HS-5 (cell line): ENCODE data around the gene PNMT.

Experiments used
- DNase-seq: peaks from one replicate; pipeline ENCODE4 v3.0.0-alpha.2; 2012; ENCODE audit warnings: low read depth

The PNMT gene

GRCh38 chr17:39633570-39634183 lies 34.6 kb upstream of the PNMT start:
- DNase-seq: no peak

GRCh38 chr17:39634384-39634871 lies 33.8 kb upstream of the PNMT start:
- DNase-seq: no peak

- no peak for DNase-seq
Observed at GRCh38 chr17:39635614-39636176, 32.6 kb upstream of the PNMT start.

GRCh38 chr17:39636587-39636926 lies 31.7 kb upstream of the PNMT start:
- DNase-seq: no peak

GRCh38 chr17:39636927-39637736 lies 31.1 kb upstream of the PNMT start, which contains the start of gene STARD3:
STARD3 (plus strand) TSS chr17:39637144; CDS start chr17:39653532, 16,388 bp downstream.
- DNase-seq: peak; percentile 34

- no peak for DNase-seq
Observed at GRCh38 chr17:39638317-39638716, 29.9 kb upstream of the PNMT start.

- no peak for DNase-seq
Observed at GRCh38 chr17:39639043-39639442, 29.2 kb upstream of the PNMT start.

- DNase-seq: no peak
Observed at GRCh38 chr17:39639566-39640458, 28.4 kb upstream of the PNMT start.

- no peak for DNase-seq
Observed at GRCh38 chr17:39640591-39641031, 27.6 kb upstream of the PNMT start.

GRCh38 chr17:39641097-39641496 lies 27.2 kb upstream of the PNMT start:
- no peak for DNase-seq

GRCh38 chr17:39641883-39642282 lies 26.4 kb upstream of the PNMT start:
- no peak for DNase-seq

- DNase-seq: no peak
Observed at GRCh38 chr17:39642291-39643074, 25.8 kb upstream of the PNMT start.

GRCh38 chr17:39643271-39643670 lies 25.0 kb upstream of the PNMT start:
- DNase-seq: no peak

- DNase-seq: no peak
Observed at GRCh38 chr17:39647256-39647655, 21.0 kb upstream of the PNMT start.

GRCh38 chr17:39648616-39649366 lies 19.5 kb upstream of the PNMT start:
- no peak for DNase-seq

- no peak for DNase-seq
Observed at GRCh38 chr17:39650121-39650579, 18.1 kb upstream of the PNMT start.

GRCh38 chr17:39651923-39652586 lies 16.2 kb upstream of the PNMT start:
- no peak for DNase-seq

- no peak for DNase-seq
Observed at GRCh38 chr17:39652587-39653315, 15.5 kb upstream of the PNMT start.

- no peak for DNase-seq
Observed at GRCh38 chr17:39653316-39653661, 15.0 kb upstream of the PNMT start.
